HEK293 (cell line): Measurements from ENCODE around the gene ENO3.
A peak's percentile ranks its signal among the peaks of the same experiment; 100 is the strongest.

ENCODE experiments used
- BCL11B ChIP-seq: fragments of 450-650 bp; formaldehyde crosslinking; IDR thresholded peaks from 2 replicates; pipeline ENCODE4 v1.5.1; 2016; ENCODE audit warnings: low read depth, missing biosample characterization, missing genetic modification characterization
- GLIS1 ChIP-seq: fragments of 450-650 bp; formaldehyde crosslinking; IDR thresholded peaks from 2 replicates; pipeline ENCODE4 v1.5.1; 2016; ENCODE audit warnings: missing biosample characterization, missing genetic modification characterization
- IKZF3 ChIP-seq: fragments of 450-650 bp; IDR thresholded peaks from 2 replicates; pipeline ENCODE4 v1.5.0; 2018; ENCODE audit warnings: missing biosample characterization, mild to moderate bottlenecking, missing genetic modification characterization, moderate library complexity
- OSR2 ChIP-seq: fragments of 450-650 bp; formaldehyde crosslinking; IDR thresholded peaks from 2 replicates; pipeline ENCODE4 v1.5.1; 2016; ENCODE audit warnings: missing biosample characterization, missing genetic modification characterization
- PRDM1 ChIP-seq: fragments of 450-650 bp; formaldehyde crosslinking; IDR thresholded peaks from 2 replicates; pipeline ENCODE4; 2016; ENCODE audit warnings: missing biosample characterization, missing genetic modification characterization
- ZFP69B ChIP-seq: fragments of 450-650 bp; formaldehyde crosslinking; IDR thresholded peaks from 2 replicates; pipeline ENCODE4 v1.5.1; 2016; ENCODE audit warnings: missing biosample characterization, missing genetic modification characterization
- ZIC2 ChIP-seq: fragments of 450-650 bp; formaldehyde crosslinking; IDR thresholded peaks from 2 replicates; pipeline ENCODE4 v1.5.1; 2016; ENCODE audit warnings: missing biosample characterization, missing genetic modification characterization
- ZNF112 ChIP-seq: fragments of 450-650 bp; formaldehyde crosslinking; IDR thresholded peaks from 2 replicates; pipeline ENCODE4 v1.5.0; 2017; ENCODE audit warnings: missing biosample characterization, missing genetic modification characterization
- ZNF169 ChIP-seq: fragments of 450-650 bp; formaldehyde crosslinking; IDR thresholded peaks from 2 replicates; pipeline ENCODE4 v1.5.1; 2016; ENCODE audit warnings: missing biosample characterization, missing genetic modification characterization
- ZNF211 ChIP-seq: fragments of 450-650 bp; formaldehyde crosslinking; IDR thresholded peaks from 2 replicates; pipeline ENCODE4 v1.5.1; 2016; ENCODE audit warnings: low read depth, missing biosample characterization, missing genetic modification characterization
- ZNF214 ChIP-seq: fragments of 450-650 bp; formaldehyde crosslinking; IDR thresholded peaks from 2 replicates; pipeline ENCODE4 v1.5.1; 2017; ENCODE audit warnings: missing biosample characterization, mild to moderate bottlenecking, missing genetic modification characterization, borderline replicate concordance
- ZNF23 ChIP-seq: fragments of 450-650 bp; formaldehyde crosslinking; IDR thresholded peaks from 2 replicates; pipeline ENCODE4 v1.5.1; 2016; ENCODE audit warnings: missing biosample characterization, missing genetic modification characterization, borderline replicate concordance
- ZNF292 ChIP-seq: fragments of 450-650 bp; formaldehyde crosslinking; IDR thresholded peaks from 2 replicates; pipeline ENCODE4 v1.5.1; 2016; ENCODE audit warnings: low read depth, missing biosample characterization, missing genetic modification characterization, borderline replicate concordance
- ZNF302 ChIP-seq: fragments of 450-650 bp; formaldehyde crosslinking; IDR thresholded peaks from 2 replicates; pipeline ENCODE4 v1.5.1; 2016; ENCODE audit warnings: missing biosample characterization, missing genetic modification characterization, low read depth
- ZNF324 ChIP-seq: fragments of 450-650 bp; formaldehyde crosslinking; IDR thresholded peaks from 2 replicates; pipeline ENCODE4 v1.5.1; 2016; ENCODE audit warnings: missing biosample characterization, missing genetic modification characterization
- ZNF335 ChIP-seq: fragments of 450-650 bp; formaldehyde crosslinking; conservative IDR thresholded peaks from 2 replicates; pipeline ENCODE4 v1.5.1; 2016; ENCODE audit warnings: missing biosample characterization, missing genetic modification characterization
- ZNF426 ChIP-seq: fragments of 450-650 bp; formaldehyde crosslinking; IDR thresholded peaks from 2 replicates; pipeline ENCODE4 v1.5.1; 2017; ENCODE audit warnings: missing biosample characterization, missing genetic modification characterization, mild to moderate bottlenecking, inconsistent platforms, moderate library complexity
- ZNF585B ChIP-seq: fragments of 450-650 bp; formaldehyde crosslinking; IDR thresholded peaks from 2 replicates; pipeline ENCODE4 v1.5.1; 2016; ENCODE audit warnings: missing biosample characterization, missing genetic modification characterization
- ZNF596 ChIP-seq: fragments of 450-650 bp; IDR thresholded peaks from 2 replicates; pipeline ENCODE4 v1.5.0; 2018; ENCODE audit warnings: missing biosample characterization, mild to moderate bottlenecking, missing genetic modification characterization, moderate library complexity
- ZNF660 ChIP-seq: fragments of 450-650 bp; IDR thresholded peaks from 2 replicates; pipeline ENCODE4 v1.5.1; 2018; ENCODE audit warnings: missing biosample characterization, mild to moderate bottlenecking, missing genetic modification characterization
- TF ChIP-seq, protein P1 (sequence below): fragments of 450-650 bp; formaldehyde crosslinking; IDR thresholded peaks from 2 replicates; pipeline ENCODE4 v1.5.1; 2016; ENCODE audit warnings: missing biosample characterization, missing genetic modification characterization
- TF ChIP-seq, protein P2 (sequence below): fragments of 450-650 bp; formaldehyde crosslinking; IDR thresholded peaks from 2 replicates; pipeline ENCODE4 v1.5.1; 2016; ENCODE audit warnings: missing biosample characterization, missing genetic modification characterization
- TF ChIP-seq, protein P3 (sequence below): fragments of 450-650 bp; formaldehyde crosslinking; conservative IDR thresholded peaks from 2 replicates; pipeline ENCODE4 v1.5.1; 2016; ENCODE audit warnings: low read depth, missing biosample characterization, missing genetic modification characterization
- TF ChIP-seq, protein P4 (sequence below): fragments of 450-650 bp; formaldehyde crosslinking; conservative IDR thresholded peaks from 2 replicates; pipeline ENCODE4 v1.5.1; 2016; ENCODE audit warnings: low read depth, missing biosample characterization, missing genetic modification characterization
- TF ChIP-seq, protein P5 (sequence below): fragments of 450-650 bp; formaldehyde crosslinking; IDR thresholded peaks from 2 replicates; pipeline ENCODE4 v1.5.1; 2016; ENCODE audit warnings: missing biosample characterization, missing genetic modification characterization

The ENO3 gene

DNA sequence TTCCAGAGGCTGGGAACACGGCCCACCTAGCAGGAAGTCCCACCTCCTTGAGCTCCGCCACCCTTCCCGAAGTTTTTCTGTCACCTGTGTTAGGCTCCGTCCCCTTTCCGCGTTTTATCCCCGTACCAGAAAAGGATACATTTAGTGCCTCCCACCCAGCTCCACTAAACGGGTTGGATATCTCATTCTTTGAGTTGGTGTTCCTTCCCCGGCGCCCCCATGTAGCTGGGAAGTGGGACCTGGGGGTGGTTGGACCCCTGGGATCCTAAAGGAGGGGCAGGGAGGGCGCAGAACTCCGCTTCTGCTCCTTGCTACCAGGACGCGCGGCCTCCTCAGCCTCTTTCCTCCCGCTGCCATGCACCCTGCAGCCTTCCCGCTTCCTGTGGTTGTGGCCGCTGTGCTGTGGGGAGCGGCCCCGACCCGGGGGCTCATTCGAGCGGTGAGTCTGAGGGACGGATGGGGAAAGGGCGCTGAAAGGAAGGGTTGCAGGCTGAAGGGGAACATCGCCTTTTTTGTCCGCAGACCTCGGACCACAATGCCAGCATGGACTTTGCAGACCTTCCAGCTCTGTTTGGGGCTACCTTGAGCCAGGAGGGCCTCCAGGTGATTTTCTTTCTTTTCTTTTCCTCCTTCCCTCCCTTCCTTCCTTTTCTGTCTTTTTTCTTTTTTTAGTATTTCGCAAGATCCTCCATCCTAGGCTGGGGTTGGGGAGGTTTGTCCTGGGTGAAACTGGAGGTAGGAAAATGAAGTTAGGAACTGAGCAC lies 10.2 kb upstream of the ENO3 start (continued):
- TF ChIP-seq, protein P1, sequence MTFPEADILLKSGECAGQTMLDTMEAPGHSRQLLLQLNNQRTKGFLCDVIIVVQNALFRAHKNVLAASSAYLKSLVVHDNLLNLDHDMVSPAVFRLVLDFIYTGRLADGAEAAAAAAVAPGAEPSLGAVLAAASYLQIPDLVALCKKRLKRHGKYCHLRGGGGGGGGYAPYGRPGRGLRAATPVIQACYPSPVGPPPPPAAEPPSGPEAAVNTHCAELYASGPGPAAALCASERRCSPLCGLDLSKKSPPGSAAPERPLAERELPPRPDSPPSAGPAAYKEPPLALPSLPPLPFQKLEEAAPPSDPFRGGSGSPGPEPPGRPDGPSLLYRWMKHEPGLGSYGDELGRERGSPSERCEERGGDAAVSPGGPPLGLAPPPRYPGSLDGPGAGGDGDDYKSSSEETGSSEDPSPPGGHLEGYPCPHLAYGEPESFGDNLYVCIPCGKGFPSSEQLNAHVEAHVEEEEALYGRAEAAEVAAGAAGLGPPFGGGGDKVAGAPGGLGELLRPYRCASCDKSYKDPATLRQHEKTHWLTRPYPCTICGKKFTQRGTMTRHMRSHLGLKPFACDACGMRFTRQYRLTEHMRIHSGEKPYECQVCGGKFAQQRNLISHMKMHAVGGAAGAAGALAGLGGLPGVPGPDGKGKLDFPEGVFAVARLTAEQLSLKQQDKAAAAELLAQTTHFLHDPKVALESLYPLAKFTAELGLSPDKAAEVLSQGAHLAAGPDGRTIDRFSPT (tag by site-specific recombination) = no peak
- TF ChIP-seq OSR2 (no peak), ZNF169 (tag by site-specific recombination) (no peak), ZNF426 (tag by site-specific recombination) (no peak), ZNF660 (0 out of 2 replicates have a peak, but pooled peaks have one; percentile 1), GLIS1 (no peak), ZNF292 (tag by site-specific recombination) (no peak), ZNF214 (tag by site-specific recombination) (no peak), ZNF335 (tag by site-specific recombination) (peak; percentile 71), ZNF23 (tag by site-specific recombination) (no peak), BCL11B (tag by site-specific recombination) (no peak), ZFP69B (tag by site-specific recombination) (no peak), ZNF302 (tag by site-specific recombination) (no peak), ZNF324 (tag by site-specific recombination) (no peak), ZNF585B (no peak), ZNF211 (tag by site-specific recombination) (no peak), ZNF596 (tag by site-specific recombination) (no peak), ZNF112 (no peak), PRDM1 (tag by site-specific recombination) (peak; percentile 23; the same call in 1 of the 2 replicates), IKZF3 (peak; percentile 95; the same call in 1 of the 2 replicates), ZIC2 (tag by site-specific recombination) (peak; percentile 65)
- TF ChIP-seq, protein P2, sequence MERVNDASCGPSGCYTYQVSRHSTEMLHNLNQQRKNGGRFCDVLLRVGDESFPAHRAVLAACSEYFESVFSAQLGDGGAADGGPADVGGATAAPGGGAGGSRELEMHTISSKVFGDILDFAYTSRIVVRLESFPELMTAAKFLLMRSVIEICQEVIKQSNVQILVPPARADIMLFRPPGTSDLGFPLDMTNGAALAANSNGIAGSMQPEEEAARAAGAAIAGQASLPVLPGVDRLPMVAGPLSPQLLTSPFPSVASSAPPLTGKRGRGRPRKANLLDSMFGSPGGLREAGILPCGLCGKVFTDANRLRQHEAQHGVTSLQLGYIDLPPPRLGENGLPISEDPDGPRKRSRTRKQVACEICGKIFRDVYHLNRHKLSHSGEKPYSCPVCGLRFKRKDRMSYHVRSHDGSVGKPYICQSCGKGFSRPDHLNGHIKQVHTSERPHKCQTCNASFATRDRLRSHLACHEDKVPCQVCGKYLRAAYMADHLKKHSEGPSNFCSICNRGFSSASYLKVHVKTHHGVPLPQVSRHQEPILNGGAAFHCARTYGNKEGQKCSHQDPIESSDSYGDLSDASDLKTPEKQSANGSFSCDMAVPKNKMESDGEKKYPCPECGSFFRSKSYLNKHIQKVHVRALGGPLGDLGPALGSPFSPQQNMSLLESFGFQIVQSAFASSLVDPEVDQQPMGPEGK = peak; percentile 75
- TF ChIP-seq, protein P3, sequence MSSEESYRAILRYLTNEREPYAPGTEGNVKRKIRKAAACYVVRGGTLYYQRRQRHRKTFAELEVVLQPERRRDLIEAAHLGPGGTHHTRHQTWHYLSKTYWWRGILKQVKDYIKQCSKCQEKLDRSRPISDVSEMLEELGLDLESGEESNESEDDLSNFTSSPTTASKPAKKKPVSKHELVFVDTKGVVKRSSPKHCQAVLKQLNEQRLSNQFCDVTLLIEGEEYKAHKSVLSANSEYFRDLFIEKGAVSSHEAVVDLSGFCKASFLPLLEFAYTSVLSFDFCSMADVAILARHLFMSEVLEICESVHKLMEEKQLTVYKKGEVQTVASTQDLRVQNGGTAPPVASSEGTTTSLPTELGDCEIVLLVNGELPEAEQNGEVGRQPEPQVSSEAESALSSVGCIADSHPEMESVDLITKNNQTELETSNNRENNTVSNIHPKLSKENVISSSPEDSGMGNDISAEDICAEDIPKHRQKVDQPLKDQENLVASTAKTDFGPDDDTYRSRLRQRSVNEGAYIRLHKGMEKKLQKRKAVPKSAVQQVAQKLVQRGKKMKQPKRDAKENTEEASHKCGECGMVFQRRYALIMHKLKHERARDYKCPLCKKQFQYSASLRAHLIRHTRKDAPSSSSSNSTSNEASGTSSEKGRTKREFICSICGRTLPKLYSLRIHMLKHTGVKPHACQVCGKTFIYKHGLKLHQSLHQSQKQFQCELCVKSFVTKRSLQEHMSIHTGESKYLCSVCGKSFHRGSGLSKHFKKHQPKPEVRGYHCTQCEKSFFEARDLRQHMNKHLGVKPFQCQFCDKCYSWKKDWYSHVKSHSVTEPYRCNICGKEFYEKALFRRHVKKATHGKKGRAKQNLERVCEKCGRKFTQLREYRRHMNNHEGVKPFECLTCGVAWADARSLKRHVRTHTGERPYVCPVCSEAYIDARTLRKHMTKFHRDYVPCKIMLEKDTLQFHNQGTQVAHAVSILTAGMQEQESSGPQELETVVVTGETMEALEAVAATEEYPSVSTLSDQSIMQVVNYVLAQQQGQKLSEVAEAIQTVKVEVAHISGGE (tag by site-specific recombination) = peak; percentile 96
- TF ChIP-seq, protein P4, sequence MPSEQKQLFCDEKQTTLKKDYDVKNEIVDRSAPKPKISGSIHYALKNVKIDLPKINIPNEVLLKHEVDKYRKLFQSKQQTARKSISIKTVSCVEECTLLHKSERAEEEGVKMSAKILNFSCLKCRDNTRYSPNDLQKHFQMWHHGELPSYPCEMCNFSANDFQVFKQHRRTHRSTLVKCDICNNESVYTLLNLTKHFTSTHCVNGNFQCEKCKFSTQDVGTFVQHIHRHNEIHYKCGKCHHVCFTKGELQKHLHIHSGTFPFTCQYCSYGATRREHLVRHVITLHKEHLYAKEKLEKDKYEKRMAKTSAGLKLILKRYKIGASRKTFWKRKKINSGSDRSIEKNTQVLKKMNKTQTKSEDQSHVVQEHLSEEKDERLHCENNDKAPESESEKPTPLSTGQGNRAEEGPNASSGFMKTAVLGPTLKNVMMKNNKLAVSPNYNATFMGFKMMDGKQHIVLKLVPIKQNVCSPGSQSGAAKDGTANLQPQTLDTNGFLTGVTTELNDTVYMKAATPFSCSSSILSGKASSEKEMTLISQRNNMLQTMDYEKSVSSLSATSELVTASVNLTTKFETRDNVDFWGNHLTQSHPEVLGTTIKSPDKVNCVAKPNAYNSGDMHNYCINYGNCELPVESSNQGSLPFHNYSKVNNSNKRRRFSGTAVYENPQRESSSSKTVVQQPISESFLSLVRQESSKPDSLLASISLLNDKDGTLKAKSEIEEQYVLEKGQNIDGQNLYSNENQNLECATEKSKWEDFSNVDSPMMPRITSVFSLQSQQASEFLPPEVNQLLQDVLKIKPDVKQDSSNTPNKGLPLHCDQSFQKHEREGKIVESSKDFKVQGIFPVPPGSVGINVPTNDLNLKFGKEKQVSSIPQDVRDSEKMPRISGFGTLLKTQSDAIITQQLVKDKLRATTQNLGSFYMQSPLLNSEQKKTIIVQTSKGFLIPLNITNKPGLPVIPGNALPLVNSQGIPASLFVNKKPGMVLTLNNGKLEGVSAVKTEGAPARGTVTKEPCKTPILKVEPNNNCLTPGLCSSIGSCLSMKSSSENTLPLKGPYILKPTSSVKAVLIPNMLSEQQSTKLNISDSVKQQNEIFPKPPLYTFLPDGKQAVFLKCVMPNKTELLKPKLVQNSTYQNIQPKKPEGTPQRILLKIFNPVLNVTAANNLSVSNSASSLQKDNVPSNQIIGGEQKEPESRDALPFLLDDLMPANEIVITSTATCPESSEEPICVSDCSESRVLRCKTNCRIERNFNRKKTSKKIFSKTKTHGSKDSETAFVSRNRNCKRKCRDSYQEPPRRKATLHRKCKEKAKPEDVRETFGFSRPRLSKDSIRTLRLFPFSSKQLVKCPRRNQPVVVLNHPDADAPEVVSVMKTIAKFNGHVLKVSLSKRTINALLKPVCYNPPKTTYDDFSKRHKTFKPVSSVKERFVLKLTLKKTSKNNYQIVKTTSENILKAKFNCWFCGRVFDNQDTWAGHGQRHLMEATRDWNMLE (tag by site-specific recombination) = no peak
- TF ChIP-seq, protein P5, sequence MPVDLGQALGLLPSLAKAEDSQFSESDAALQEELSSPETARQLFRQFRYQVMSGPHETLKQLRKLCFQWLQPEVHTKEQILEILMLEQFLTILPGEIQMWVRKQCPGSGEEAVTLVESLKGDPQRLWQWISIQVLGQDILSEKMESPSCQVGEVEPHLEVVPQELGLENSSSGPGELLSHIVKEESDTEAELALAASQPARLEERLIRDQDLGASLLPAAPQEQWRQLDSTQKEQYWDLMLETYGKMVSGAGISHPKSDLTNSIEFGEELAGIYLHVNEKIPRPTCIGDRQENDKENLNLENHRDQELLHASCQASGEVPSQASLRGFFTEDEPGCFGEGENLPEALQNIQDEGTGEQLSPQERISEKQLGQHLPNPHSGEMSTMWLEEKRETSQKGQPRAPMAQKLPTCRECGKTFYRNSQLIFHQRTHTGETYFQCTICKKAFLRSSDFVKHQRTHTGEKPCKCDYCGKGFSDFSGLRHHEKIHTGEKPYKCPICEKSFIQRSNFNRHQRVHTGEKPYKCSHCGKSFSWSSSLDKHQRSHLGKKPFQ (tag by site-specific recombination) = no peak
